NCI-H774 (cell line): ENCODE results near the gene ST6GAL1.

ENCODE experiments used
- DNase-seq: peaks from one replicate; lab custom pipeline; 2025; lab: John Stamatoyannopoulos, UW

The ST6GAL1 gene

DNA sequence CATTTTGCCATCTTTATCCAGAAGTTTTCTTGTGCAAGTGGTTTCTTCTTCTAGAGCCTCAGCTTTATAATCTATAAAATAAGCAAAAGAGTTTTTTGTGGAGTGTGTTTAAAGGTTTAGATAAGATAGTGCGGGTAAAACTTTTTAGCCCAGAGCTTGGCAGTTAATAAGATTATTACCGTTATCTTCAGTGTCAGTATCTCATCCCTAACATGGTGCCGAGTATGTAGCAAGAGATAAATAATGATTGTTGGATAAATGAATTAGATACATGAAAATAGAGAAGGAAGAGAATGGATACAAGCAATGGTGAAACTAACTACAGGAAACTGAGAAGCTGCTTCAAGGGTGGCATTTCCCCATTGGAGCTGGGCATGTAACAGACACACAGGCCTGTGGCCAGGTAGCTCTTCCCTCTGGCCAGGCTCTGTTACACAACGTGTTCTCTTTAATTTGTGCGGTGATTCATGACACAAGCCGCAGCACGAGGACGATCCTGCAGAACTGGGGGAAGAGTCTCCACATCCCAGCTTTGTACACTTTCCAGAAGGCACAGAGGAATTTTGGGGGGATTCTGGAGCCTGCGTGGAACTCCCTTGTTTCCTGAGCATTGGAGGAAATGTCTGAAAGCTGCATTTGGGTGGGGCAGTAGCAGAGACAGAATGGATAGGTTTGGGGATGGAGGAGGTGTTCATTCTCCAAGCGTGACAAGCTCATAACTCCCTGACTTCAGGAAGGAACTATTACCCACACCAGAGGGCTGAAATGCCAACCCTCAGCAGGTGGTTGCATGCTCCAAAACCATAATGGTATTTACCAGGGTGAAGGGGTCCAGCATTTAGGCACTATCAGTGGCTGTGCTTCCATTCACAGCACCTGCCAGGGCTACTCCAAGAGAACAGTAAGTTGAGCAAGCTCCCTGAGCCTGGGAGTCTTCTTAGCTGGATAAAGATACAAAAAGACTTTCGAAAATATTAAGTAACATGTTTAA lies 14.2 kb upstream of the ST6GAL1 start:
- no peak for DNase-seq

DNA sequence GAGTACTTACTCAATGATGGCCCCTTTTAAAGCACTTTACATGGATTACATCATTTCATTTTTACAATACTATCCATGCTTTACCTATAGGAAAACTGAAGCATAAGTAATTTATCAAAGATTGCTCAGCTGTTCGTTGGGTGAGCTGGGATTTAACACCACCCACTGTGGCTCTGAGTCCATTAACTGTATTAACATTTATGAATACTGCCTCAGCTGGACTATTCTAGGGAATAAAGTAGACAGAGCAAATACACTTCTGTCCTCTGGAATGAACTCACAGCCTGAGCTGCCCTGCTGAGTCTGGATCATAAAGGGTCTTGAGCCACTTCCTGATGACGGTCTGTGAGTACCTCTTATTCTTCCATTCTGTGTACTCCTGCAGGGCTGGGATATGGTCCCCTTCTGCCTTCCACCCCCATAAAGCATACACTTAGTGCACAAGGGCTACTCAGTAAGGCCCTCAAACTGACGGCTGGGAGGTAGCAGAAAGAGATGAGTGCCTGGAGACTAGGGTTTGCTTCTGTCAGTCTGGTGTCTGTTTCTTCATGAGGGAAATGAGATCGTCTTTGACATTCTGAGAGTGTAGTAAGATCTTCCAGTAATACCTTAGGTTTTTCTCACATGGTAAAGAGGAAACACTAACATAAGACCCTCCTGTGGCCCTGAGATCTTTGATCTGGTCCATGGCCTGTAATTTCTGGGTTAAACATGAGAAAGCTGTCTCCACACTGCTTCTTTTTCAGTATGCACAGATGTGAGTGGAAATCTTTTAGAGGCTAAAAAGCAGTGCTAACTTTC lies 12.6 kb upstream of the ST6GAL1 start:
- DNase-seq, result no peak

- no peak for DNase-seq
Observed at GRCh38 chr3:186920301-186920700, 10.0 kb upstream of the ST6GAL1 start.

GRCh38 chr3:186920796-186921195 lies 9.5 kb upstream of the ST6GAL1 start:
- DNase-seq, result no peak

DNA sequence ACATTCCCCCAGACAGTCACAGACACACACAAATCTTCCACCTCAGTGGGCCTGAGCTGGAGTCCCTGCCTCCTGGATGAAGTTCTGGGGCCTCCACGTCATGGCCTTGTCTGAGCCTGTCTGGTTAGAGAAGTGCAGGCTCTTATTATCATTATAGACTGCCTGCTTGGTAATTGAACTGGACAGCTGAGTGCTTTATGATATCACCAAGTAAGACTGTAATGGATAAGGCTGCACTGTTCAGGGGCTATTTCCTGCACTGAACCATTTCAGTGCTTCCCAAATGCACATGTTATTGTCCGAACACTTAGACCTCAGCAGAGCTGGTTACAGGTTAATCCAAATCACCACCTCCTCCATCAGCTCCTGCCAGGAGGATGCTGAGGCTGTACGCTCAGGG lies 8.7 kb upstream of the ST6GAL1 start:
- no peak for DNase-seq

- no peak for DNase-seq
Observed at GRCh38 chr3:186922224-186922623, 8.1 kb upstream of the ST6GAL1 start.

DNA sequence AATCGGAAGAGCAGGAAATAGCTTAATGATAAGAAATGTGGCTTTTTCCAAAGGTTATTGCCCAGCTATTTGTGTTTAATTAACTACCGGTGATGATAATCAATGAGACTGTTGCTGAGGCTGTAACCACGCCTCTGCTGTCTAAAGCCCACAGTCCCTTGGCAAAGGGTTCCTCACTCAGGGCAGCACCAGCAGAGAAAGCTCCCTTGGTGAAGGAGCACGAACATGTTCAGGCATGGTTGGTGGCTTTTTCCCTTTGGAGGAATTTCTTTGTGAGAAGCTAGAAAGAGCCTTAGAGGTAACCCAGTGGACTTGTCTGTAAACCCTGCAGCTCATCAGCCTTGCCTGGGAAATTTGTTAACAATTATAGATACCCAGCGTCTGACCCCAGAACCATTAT lies 7.5 kb upstream of the ST6GAL1 start:
- DNase-seq, result no peak

GRCh38 chr3:186923241-186923640 lies 7.1 kb upstream of the ST6GAL1 start:
- no peak for DNase-seq

- DNase-seq, result no peak
Observed at GRCh38 chr3:186925826-186926225, 4.5 kb upstream of the ST6GAL1 start.

DNA sequence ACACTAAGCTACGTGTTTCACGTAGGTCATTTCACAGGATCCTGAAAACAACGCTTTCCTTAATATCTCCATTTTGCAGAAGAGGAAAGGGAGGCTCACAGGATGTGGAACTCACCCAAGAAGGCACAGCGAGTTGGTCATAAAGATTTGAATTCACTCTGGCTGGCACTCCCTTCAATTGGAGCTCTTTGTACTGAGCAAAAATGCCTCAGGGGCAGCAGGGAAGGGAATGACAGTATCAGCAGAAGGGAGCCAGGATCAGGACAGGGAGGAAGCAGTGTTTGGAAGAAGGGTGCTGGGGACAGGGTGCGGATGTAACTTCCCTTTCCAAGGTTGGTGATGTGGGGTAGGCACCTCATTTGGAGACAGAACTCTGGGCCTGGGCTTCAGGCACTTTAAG lies 1.1 kb upstream of the ST6GAL1 start:
- DNase-seq, result no peak

GRCh38 chr3:186929685-186930084 lies 641 bp upstream of the ST6GAL1 start:
- no peak for DNase-seq

DNA sequence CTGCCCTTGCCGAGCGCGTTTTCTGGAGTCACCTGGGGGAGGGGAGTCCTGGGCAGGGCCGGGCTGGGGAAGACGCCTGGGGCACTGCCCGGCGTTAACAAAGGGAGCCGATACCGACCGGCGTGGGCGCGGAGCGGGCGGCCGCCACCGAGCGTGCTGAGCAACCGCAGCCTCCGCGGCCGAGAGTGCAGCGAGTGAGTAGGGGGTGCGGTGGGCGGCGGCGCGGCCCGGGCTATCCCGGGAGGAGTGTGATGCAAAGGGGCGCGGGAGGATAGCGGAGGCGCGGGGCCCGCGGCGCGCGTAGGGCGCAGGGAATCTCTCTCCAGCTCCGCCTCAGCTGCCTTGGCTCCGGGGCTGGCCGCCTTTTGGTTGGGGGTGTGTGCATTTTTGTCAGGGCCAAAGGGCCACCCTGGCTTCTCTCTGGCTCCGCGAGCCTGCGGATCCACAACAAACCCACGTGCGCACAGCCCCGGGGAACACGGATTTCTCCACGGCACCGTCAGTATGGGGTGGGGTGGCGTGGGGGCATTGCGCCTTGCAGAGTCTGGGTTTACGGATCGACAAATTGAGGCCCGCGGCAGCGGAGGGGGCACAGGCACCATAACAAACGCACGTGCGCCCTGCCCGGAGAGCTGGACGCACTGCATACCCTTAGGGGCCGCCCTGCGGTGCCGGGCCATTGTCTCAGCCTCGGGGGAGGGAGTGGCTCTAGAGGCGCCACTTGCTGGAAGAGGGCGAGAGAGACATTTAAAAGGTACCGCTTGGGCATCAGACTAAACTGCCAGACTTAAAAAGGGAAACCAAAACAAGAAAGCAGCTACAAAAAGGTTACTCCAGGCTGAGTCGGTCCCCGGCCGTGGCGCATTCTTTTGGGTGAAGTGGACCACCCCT lies 560 bp downstream of the ST6GAL1 start:
- no peak for DNase-seq

GRCh38 chr3:186931532-186932280 lies 1.4 kb downstream of the ST6GAL1 start:
- no peak for DNase-seq

- no peak for DNase-seq
Observed at GRCh38 chr3:186932281-186933181, 2.2 kb downstream of the ST6GAL1 start.

DNA sequence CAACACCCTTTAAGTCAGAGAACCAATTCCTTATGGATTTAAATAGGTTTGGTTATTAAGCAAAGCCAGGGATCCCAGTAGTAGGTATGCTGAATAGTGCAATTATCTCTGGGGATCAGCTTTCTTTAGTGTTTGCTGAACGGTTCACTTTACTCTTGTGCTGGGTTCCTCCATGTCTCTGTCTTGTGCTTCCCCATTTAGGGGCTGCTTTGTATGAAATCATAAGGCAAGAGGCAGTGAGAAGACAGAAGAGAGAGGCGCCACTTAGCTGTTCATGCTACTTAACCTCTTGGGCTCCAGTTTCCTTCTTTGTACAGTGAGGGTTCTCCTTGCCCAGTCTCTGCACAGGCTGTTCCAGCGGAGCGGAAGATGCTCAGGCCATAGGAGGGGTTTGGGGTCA lies 3.5 kb downstream of the ST6GAL1 start:
- DNase-seq, result no peak

DNA sequence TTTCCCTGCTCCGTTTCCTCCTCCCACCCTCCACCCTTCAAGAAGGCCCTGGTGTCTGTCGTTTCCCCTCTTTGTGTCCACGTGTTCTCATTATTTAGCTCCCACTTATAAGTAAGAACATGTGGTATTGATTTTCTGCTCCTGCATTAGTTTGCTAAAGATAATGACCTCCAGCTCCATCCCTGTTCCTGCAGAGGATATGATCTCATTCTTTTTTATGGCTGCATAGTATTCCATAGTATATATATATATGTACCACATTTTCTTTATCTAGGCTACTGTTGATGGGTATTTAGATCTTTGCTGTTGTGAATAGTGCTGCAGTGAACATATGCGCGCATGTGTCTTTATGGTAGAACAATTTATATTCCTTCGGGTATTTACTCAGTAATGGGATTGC lies 4.8 kb downstream of the ST6GAL1 start:
- no peak for DNase-seq

DNA sequence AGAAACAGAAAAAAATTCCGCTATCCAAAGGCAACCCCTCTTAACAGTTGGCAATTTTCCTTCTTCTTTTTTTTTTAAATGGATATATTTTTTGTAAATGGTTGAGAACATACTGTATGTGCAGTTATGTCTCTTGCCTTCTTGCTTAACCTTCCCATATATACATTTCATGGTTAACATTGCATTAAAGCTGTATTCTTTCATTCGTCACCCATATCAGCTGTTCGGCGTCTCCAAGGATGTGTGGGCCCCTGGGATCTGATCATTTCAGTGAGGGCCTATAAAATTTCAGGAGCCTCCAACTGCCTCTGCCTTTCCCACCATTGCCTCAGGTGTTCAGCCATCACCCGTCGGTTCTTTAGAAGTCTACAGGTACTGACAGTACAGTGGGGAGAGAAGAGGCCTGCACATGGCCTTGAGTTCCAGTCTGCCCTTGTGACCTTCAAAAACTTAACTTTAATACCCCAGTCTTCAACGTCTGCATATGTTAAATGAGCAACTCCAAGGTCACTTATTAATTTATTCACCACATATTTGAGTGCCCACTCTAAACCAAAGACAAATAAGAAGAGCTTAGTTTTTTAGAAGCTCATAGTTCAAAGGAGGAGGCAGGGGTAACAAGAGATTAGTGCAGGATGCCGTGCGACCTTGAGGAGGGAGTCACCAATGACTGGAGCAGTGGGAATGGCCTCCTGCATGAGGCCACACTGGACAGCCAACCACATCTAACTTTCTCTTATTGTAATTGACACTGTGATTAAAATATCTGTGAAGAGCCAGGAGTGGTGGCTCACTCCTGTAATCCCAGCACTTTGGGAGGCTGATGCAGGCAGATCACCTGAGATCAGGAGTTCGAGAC lies 6.9 kb downstream of the ST6GAL1 start:
- DNase-seq, result no peak

GRCh38 chr3:186938716-186939115 lies 8.4 kb downstream of the ST6GAL1 start:
- DNase-seq, result no peak

DNA sequence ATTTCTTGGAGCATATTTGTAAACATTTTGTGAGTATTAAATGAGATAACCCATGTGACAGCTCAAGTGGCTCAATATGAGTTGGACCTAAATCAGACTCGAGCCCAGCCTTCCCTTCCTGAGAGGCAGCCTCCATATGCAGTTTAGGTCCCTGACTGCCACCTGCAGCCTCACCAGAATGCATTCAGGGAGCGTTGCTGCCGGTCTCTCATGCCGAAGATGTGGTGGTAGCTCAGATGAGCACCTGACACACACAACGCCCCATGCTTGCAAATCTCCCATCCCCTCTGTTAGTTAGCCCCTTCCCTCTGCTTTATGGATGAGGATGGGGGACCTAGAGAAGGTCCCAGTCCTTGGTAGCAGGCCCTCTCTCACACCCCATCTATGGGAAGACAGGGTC lies 9.2 kb downstream of the ST6GAL1 start:
- DNase-seq, result no peak
